Stimulated activated CD8-positive, alpha-beta memory T cell treated with anti-CD3 and anti-CD28 coated beads, Interleukin-4, amount 100 ng/mL, for 1 hour (primary cell): ENCODE measurements around the gene TBC1D22B.
"Not testable (repeated sequence)": the region's sequence is repeated elsewhere in the genome, so short reads cannot be mapped to it uniquely, and the experiment has no call there.

Experiments used
- DNase-seq, 2 donors: peaks; one replicate each; pipeline ENCODE4 v3.0.0-alpha.2; 2020; ENCODE audit warnings: low read depth in 2 of 2, low spot score in 1 of 2

TBC1D22B gene

GRCh38 chr6:37265860-37266259 lies 8.3 kb downstream of the TBC1D22B start:
- DNase-seq: no peak

DNA sequence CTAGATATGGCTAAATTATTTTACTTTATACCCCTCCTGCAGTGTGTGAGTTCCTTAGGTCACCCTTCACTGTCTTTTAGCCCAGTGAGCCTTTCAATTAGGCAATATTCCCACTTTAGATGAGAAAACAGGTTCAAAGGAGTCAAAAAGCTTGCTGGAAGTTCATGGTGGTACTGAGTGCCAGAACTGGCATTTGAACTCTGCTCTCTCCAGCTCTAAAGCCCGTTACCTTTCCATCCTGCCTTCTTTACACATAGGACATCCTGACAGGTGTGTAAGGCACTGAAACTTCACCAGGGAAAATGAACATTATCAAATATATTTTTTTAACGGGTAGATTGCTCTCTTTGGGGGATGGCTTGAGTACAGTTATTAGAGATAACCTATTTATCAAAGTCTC lies 11.5 kb downstream of the TBC1D22B start:
- DNase-seq: no peak

GRCh38 chr6:37272834-37273566 lies 15.4 kb downstream of the TBC1D22B start:
- DNase-seq: no peak

DNA sequence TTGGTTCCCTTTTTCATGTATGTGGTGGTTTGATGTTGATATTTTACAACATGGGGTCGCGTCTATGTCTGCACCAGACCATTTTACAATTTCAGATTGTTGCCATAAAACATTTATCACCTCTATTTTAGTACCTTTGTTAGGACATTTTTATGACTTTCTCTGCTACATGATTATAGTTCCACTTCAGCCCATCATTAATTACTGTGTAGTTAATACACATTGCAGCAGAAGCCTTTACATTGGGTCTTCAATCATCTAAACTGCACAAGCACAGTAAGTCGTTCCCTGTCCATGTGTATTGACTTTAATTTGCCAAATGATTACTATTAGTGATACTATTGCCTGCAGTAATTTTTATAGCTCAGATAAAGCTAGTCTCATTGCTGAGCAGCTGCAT lies 16.1 kb downstream of the TBC1D22B start:
- no peak for DNase-seq

GRCh38 chr6:37275350-37275749 lies 17.8 kb downstream of the TBC1D22B start:
- no peak for DNase-seq

DNA sequence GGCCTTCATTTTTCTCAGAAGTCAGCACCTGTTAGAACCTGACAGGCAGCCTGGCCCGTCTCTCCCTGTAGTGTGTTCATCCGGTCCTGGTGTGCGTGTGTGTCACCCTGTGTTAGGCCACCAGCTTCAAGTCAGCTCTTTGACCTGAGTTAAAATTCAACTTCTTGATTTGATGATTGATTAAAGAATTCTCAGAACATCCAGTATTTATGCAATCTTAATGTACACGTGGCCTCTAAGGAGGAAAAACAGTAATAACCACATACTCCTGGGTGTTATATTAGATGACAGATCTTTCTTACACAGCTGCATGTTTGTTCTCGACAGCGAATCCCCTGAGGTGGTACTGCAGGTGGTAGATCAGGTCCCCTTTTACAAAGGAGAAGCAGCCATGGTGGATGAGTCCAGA lies 19.4 kb downstream of the TBC1D22B start:
- DNase-seq: no peak

DNA sequence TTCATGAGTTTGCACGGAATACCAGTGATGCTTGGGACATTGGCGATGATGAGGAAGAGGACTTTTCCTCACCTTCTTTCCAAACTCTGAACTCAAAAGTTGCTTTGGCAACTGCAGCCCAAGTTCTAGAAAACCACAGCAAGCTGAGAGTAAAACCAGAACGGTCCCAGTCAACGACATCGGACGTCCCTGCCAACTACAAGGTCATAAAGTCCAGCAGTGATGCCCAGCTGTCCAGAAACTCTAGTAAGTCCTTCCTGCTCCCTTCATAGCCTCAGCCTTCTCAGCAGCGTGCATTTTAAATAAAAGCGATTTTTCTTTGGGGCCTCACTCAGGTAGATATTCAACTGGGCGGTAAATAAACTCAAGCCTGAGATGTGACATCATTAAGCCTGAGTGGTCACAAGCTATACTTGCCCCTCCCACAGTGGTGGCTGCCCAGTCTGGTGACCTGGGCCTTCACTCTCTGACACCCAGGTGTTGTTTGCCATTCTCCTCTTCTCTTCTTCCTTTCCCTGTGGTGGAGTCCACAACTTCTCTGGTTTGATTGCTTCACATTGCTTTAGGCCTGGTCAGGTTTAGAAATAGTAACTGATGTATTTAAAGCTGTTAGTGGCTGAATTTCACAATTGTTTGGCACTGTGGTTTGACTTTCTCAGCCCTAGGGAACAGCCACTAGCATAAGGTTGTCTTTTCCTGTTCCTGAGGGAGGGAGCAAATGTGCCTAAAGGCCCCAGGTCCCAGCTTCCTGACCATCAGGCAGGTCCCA lies 22.0 kb downstream of the TBC1D22B start:
- no peak for DNase-seq

GRCh38 chr6:37280162-37280887 lies 22.8 kb downstream of the TBC1D22B start:
- DNase-seq: no peak

- no peak for DNase-seq
These were observed 24.8 kb downstream of the TBC1D22B start for GRCh38 chr6:37282371-37282770.

- DNase-seq: no peak
These were observed 25.7 kb downstream of the TBC1D22B start for GRCh38 chr6:37283268-37283667.

- DNase-seq: no peak
These were observed 26.1 kb downstream of the TBC1D22B start for GRCh38 chr6:37283671-37284151.

GRCh38 chr6:37284781-37285180 lies 27.2 kb downstream of the TBC1D22B start:
- no peak for DNase-seq

GRCh38 chr6:37285861-37286311 lies 28.3 kb downstream of the TBC1D22B start:
- no peak for DNase-seq

DNA sequence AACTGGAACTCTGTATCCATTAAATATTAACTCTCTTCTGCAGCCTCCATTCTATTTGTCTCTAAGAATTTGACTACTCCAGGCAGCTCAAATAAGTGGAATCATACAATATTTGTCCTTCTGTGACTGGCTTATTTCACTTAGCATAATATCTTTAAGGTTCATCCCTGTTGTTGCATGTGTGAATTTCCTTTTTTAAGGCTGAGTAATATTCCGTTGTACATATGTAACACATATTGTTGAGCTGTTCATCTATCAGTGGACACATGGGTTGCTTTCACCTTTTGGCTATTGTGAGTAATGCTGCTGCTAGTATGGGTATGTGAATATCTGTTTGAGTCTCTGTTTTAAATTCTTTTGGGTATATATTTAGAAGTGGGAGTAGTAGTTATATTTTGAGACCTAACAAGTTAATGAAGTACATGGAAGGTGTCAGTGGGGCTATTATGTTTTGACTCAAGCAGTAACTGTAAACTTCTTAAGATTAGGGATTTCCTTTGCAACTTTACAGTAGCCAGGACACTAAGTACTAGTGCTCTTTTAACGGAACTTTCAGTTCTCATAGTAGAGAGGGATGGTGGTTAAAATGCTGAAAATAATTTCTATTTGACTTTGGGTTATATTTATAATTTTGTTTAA lies 30.1 kb downstream of the TBC1D22B start:
- DNase-seq: no peak

DNA sequence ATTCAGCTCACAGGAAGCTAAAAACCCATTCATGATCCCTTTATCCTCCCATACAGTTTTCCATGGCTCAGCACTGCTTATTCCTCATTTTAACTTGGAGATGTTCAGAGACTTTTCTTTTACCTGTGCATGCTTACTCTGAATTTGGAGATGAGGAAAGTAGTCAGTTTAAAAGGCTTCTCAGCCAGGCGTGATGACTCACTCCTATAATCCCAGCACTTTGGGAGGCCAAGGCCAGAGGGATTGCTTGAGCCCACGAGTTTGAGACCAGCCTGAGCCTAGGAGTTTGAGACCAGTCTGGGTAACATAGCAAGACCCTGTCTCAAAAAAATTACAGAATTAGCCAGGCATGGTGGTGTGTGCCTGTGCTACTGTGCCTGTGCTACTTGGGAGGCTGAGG lies 30.7 kb downstream of the TBC1D22B start:
- DNase-seq: no peak

DNA sequence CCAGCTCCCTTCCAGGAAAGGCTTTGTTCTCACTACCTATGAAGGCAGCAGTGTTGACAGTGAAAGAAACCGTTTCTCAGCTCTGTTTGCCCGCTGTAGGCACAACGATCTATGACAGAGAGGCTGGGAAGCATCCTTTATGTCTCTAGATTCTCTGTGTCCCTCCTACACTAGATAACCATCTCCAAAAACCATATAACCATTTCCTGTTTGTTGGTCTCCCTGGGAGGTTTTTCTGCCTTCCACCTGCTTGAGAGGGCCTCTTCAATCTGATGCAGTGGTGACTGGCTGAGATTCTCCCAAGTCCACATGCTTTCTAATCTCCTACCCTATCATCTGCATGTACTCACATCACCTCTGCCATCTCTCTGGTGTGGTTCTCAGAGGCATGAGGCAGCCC lies 32.4 kb downstream of the TBC1D22B start:
- DNase-seq: no peak

DNA sequence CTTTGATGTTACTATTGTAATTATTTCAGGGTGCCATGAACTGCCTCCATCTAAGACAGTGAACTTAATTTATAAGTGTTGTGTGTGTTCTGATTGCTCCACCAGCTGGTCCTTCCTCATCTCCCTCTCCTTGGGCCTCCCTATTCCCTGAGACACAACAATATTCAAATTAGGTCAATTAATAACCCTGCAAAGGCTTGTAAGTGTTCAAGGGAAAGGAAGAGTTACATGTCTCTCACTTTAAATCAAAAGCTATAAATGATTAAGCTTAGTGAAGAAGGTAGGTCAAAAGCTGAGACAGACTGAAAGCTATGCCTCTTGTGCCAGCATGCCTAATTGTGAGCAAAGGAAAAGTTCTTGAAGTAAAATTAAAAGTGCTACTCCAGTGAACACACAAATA lies 35.9 kb downstream of the TBC1D22B start:
- DNase-seq: no peak

DNA sequence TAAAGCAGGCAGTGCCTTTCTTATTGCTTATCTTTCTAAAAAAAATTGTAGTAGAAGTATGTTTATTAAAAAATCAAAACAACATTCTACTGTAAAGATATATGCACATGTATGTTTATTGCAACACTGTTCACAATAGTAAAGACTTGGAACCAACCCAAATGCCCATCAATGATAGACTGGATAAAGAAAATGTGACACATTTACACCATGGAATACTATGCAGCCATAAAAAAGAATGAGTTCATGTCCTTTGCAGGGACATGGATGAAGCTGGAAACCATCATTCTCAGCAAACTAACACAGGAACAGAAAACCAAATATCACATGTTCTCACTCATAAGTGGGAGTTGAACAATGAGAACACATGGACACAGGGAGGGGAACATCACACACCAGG lies 40.1 kb downstream of the TBC1D22B start:
- DNase-seq: not testable (repeated sequence)

- no peak for DNase-seq
These were observed 41.4 kb downstream of the TBC1D22B start for GRCh38 chr6:37298958-37299357.

DNA sequence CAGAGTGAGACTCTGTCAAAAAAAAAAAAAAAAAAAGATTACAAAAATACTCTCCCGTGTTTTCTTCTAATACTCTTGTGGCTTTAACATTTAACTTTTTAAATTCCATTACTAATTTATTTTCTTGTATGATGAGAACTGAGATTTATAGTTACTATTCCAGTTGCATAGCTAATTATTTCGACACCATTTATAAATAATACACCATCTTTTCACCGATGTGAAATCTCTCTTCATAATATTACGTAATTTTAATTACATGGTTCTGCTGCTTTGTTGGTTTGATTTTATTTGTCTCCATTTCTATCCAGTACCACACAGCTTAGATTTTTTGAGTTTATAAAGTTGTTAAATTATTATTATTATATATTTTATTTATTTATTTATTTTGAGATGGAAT lies 42.4 kb downstream of the TBC1D22B start:
- DNase-seq: no peak

DNA sequence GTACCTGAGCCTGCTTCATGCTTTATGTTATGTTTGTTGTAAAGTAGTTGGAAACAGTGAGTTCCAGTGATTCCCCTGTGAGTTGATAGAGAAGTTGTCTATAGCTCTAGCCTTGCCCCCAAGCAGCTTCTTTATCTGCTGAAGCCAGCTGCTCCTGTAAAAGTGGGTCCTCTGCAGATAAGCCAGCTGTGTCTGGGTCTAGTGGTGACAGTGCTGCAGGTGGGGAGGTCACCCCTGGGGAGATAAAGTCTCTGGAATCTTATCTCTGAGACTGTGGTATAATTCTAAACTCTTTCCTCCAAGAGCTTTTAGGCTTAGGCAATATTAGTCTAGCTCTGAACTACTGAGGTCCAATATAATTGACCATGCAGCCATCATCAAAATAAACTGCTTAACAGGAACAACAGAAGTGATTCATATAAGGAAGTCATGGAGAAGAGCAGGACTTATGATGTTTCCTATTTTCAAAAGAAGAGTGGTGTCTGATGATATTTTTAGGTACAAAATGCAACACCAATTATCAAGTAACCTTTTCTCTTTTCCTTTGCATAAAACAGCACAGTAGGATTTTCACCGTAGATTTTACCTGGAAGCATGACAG lies 44.6 kb downstream of the TBC1D22B start:
- no peak for DNase-seq
